ENCODE measurements around the gene PODN. TPM values are rescaled to one million over a fixed set of nuclear protein-coding genes. Genes with fewer than 3 reads are reported as not detected.

Gene PODN
- total RNA-seq, 1 experiment from 2014 or later = not detected

- H3K9me3 Mint-ChIP-seq (ENCODE audit: unreplicated experiment) = no peaks in the 10 kb centered on the region
- H3K36me3 Mint-ChIP-seq (ENCODE audit: insufficient read depth, unreplicated experiment) = no peaks in the 10 kb centered on the region
- no TSS peak for BruUV-seq (replicated peaks)
- TF ChIP-seq, protein P1, sequence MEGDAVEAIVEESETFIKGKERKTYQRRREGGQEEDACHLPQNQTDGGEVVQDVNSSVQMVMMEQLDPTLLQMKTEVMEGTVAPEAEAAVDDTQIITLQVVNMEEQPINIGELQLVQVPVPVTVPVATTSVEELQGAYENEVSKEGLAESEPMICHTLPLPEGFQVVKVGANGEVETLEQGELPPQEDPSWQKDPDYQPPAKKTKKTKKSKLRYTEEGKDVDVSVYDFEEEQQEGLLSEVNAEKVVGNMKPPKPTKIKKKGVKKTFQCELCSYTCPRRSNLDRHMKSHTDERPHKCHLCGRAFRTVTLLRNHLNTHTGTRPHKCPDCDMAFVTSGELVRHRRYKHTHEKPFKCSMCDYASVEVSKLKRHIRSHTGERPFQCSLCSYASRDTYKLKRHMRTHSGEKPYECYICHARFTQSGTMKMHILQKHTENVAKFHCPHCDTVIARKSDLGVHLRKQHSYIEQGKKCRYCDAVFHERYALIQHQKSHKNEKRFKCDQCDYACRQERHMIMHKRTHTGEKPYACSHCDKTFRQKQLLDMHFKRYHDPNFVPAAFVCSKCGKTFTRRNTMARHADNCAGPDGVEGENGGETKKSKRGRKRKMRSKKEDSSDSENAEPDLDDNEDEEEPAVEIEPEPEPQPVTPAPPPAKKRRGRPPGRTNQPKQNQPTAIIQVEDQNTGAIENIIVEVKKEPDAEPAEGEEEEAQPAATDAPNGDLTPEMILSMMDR (IDR thresholded peaks at IDR 0.05; ENCODE audit: unreplicated experiment) = no peak
- DNase-seq (ENCODE audit: unreplicated experiment) = no peak
- no peak overlapping the region for H3K4me3 Mint-ChIP-seq (ENCODE audit: unreplicated experiment)
- intact Hi-C loops (cut with micrococcal nuclease) = no loop called here
- no peak overlapping the region for H3K27ac Mint-ChIP-seq (ENCODE audit: low read depth, unreplicated experiment)
- POLR2A ChIA-PET = no interaction called here
- CTCF ChIA-PET = interaction anchor here (0.5 kb wide), 1 partner anchor 1884 kb away, joined by 3 read pairs; no protein-coding TSS in a partner anchor
- H3K27me3 Mint-ChIP-seq (ENCODE audit: insufficient read depth, unreplicated experiment) = no peaks in the 10 kb centered on the region
- no peaks in the 10 kb centered on the region for H3K4me1 Mint-ChIP-seq (ENCODE audit: insufficient read depth, unreplicated experiment)
These were observed 69.0 kb downstream of the PODN start for GRCh38 chr1:53130878-53131589.

DNA sequence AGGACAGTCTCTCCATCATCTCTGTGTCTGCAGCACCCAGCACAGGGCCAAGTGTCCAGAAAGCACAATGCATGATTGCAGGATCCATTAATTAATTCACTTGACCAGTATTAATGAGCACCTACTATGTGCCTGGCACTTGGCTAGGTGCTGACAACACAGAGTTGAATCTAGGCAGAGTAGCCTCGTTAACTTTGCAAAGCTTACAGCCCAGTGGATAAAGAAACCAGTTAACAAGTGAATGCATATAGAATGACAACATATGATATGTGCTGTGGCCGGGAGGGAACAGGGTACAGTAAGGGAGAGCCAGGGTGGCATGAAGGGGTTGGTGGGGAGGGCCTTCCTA lies 69.6 kb downstream of the PODN start:
- CTCF ChIA-PET = no interaction called here
- POLR2A ChIA-PET = no interaction called here
- H3K27me3 Mint-ChIP-seq (ENCODE audit: insufficient read depth, unreplicated experiment) = no peaks in the 10 kb centered on the region
- no peak overlapping the region for H3K27ac Mint-ChIP-seq (ENCODE audit: low read depth, unreplicated experiment)
- no peak overlapping the region for H3K4me3 Mint-ChIP-seq (ENCODE audit: unreplicated experiment)
- H3K36me3 Mint-ChIP-seq (ENCODE audit: insufficient read depth, unreplicated experiment) = no peaks in the 10 kb centered on the region
- no peaks in the 10 kb centered on the region for H3K4me1 Mint-ChIP-seq (ENCODE audit: insufficient read depth, unreplicated experiment)
- intact Hi-C loops (cut with micrococcal nuclease) = no loop called here
- no peak for DNase-seq (ENCODE audit: unreplicated experiment)
- TF ChIP-seq, protein P1 (IDR thresholded peaks at IDR 0.05; ENCODE audit: unreplicated experiment) = no peak
- no peaks in the 10 kb centered on the region for H3K9me3 Mint-ChIP-seq (ENCODE audit: unreplicated experiment)
- BruUV-seq (replicated peaks) = no TSS peak

DNA sequence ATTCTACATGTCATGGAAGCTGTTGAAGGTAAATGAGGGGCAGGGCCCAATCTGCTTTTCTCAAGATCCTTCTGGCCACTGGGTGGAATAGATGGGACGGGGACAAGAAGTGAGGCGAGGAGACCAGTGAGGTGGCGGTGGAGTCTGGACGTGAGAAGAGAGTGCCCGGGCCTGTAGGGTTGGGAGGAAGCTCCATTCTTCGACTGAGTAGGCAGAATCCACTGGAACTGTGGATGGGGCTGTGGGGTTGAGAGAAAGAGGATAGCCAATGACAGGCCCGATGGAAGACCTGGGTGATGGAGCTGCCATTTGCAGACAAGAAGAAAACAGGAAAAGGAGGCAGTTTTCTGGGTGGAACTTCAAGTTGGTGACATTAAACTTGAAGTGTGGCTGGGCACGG lies 70.2 kb downstream of the PODN start:
- no peak for DNase-seq (ENCODE audit: unreplicated experiment)
- Mint-ChIP-seq H3K4me3 (ENCODE audit: unreplicated experiment) (no peak overlapping the region), H3K27ac (ENCODE audit: low read depth, unreplicated experiment) (no peak overlapping the region), H3K27me3 (ENCODE audit: insufficient read depth, unreplicated experiment) (no peaks in the 10 kb centered on the region), H3K9me3 (ENCODE audit: unreplicated experiment) (no peaks in the 10 kb centered on the region), H3K4me1 (ENCODE audit: insufficient read depth, unreplicated experiment) (no peaks in the 10 kb centered on the region), H3K36me3 (ENCODE audit: insufficient read depth, unreplicated experiment) (no peaks in the 10 kb centered on the region)
- ChIA-PET POLR2A (no interaction called here), CTCF (interaction anchor here (1.2 kb wide), 1 partner anchor 55 kb away, joined by 4 read pairs; no protein-coding TSS in a partner anchor)
- intact Hi-C loops (cut with micrococcal nuclease) = no loop called here
- no TSS peak for BruUV-seq (replicated peaks)
- TF ChIP-seq, protein P1 (IDR thresholded peaks at IDR 0.05; ENCODE audit: unreplicated experiment) = no peak

GRCh38 chr1:53133261-53134041 lies 71.4 kb downstream of the PODN start:
- DNase-seq (ENCODE audit: unreplicated experiment) = no peak
- CTCF ChIA-PET = no interaction called here
- TF ChIP-seq, protein P1 (IDR thresholded peaks at IDR 0.05; ENCODE audit: unreplicated experiment) = no peak
- Mint-ChIP-seq H3K27me3 (ENCODE audit: insufficient read depth, unreplicated experiment) (no peaks in the 10 kb centered on the region), H3K4me3 (ENCODE audit: unreplicated experiment) (no peak overlapping the region), H3K4me1 (ENCODE audit: insufficient read depth, unreplicated experiment) (no peaks in the 10 kb centered on the region), H3K36me3 (ENCODE audit: insufficient read depth, unreplicated experiment) (peaks cover 6% of the 10 kb centered on the region), H3K9me3 (ENCODE audit: unreplicated experiment) (peaks cover 8% of the 10 kb centered on the region), H3K27ac (ENCODE audit: low read depth, unreplicated experiment) (no peak overlapping the region)
- POLR2A ChIA-PET = no interaction called here
- intact Hi-C loops (cut with micrococcal nuclease) = no loop called here
- BruUV-seq (replicated peaks) = no TSS peak
